Coronary artery (tissue), 2 donors: ENCODE results near the gene CREBZF.

Experiments used
- DNase-seq: peaks from one replicate; pipeline ENCODE4 v3.0.0-alpha.2; 2017; ENCODE audit warnings: low spot score
- H3K27ac ChIP-seq, 2 donors: fragments of 200-600 bp; sonication (generic); one replicate each; pipeline ENCODE4 v1.5.1; 2016 to 2019
- H3K4me3 ChIP-seq: fragments of 200-600 bp; sonication (generic); 2 replicates; pipeline ENCODE4 v1.5.1; 2016; ENCODE audit warnings: mild to moderate bottlenecking, moderate library complexity
- CTCF ChIP-seq: fragments of 200-600 bp; sonication (generic); IDR thresholded peaks from one replicate; pipeline ENCODE4 v1.5.1; 2019; ENCODE audit warnings: antibody characterized with exemption

The CREBZF gene

GRCh38 chr11:85643191-85643614 is 21.7 kb downstream of the CREBZF start:
- Histone ChIP-seq H3K4me3 (no peak overlapping the region), H3K27ac (no peak overlapping the region)
- TF ChIP-seq CTCF = no peak
- no peak for DNase-seq

GRCh38 chr11:85634747-85635146 is 30.2 kb downstream of the CREBZF start:
- no peak for TF ChIP-seq CTCF
- Histone ChIP-seq H3K27ac (no peak overlapping the region), H3K4me3 (no peak overlapping the region)
- DNase-seq = no peak

- no peak for TF ChIP-seq CTCF
- peak overlapping the region; percentile 93 for H3K4me3 ChIP-seq
- DNase-seq = no peak
- H3K27ac ChIP-seq = peak overlapping the region; percentile 66 to 95
Measured at GRCh38 chr11:85628771-85629341, 36.1 kb downstream of the CREBZF start.

GRCh38 chr11:85627998-85628770 is 36.7 kb downstream of the CREBZF start, which contains the start of gene TMEM126B:
TMEM126B (plus strand) TSS chr11:85628593; CDS start chr11:85628608, 15 bp downstream.
- peak within 1 kb of the TSS; percentile 93 for H3K4me3 ChIP-seq
- DNase-seq = peak; percentile 99
- H3K27ac ChIP-seq = peak within 1 kb of the TSS; percentile 83 to 95
- TF ChIP-seq CTCF = no peak

GRCh38 chr11:85627332-85627997 is 37.5 kb downstream of the CREBZF start, which contains the start of gene DLG2:
DLG2 (minus strand) TSS chr11:85627344.
- H3K4me3 ChIP-seq = peak within 1 kb of the TSS; percentile 93
- DNase-seq = no peak
- TF ChIP-seq CTCF = no peak

GRCh38 chr11:85626496-85626895 is 38.4 kb downstream of the CREBZF start:
- Histone ChIP-seq H3K27ac (peak overlapping the region; percentile 83 to 95), H3K4me3 (peak overlapping the region; percentile 93)
- no peak for DNase-seq
- TF ChIP-seq CTCF = no peak

More at GRCh38 chr11:85627332-85627997, 37.5 kb downstream of the CREBZF start, which contains the start of gene DLG2:
- H3K27ac ChIP-seq = peak within 1 kb of the TSS; percentile 83 to 95
